HepG2 (cell line): ENCODE data around the gene TREH. TPM values are rescaled to one million over a fixed set of nuclear protein-coding genes. Genes with fewer than 3 reads are reported as not detected.

ENCODE experiments used
- ATF5 ChIP-seq: sonication (generic); formaldehyde crosslinking; IDR thresholded peaks from 2 replicates; pipeline ENCODE4 v1.4.0; 2020; ENCODE audit warnings: mild to moderate bottlenecking, low read depth, missing genetic modification reagents
- DRAP1 ChIP-seq: IDR thresholded peaks from 2 replicates; pipeline ENCODE4 v1.6.1; 2016; ENCODE audit warnings: missing genetic modification reagents, missing compliant biosample characterization
- HDAC6 ChIP-seq: fragments of 200-600 bp; sonication (generic); IDR thresholded peaks from 2 replicates; pipeline ENCODE4 v1.7.0; 2017; ENCODE audit warnings: mild to moderate bottlenecking, antibody characterized with exemption, low read length, low read depth
- ISL2 ChIP-seq: sonication (generic); formaldehyde crosslinking; IDR thresholded peaks from 2 replicates; pipeline ENCODE4 v1.5.0; 2020; ENCODE audit warnings: missing genetic modification reagents
- KDM2A ChIP-seq: sonication (generic); formaldehyde crosslinking; IDR thresholded peaks from 2 replicates; pipeline ENCODE4 v1.4.0; 2020; ENCODE audit warnings: low read depth, missing genetic modification reagents, borderline replicate concordance
- PAWR ChIP-seq: sonication (generic); formaldehyde crosslinking; IDR thresholded peaks from 2 replicates; pipeline ENCODE4 v1.4.0; 2020; ENCODE audit warnings: missing genetic modification reagents, mild to moderate bottlenecking, borderline replicate concordance
- PBX2 ChIP-seq: IDR thresholded peaks from 2 replicates; pipeline ENCODE4 v1.6.1; 2016; ENCODE audit warnings: control low read depth
- PHF8 ChIP-seq: sonication (generic); formaldehyde crosslinking; IDR thresholded peaks from 2 replicates; pipeline ENCODE4 v1.5.0; 2020; ENCODE audit warnings: missing genetic modification reagents
- SMAD3 ChIP-seq: sonication (generic); formaldehyde crosslinking; IDR thresholded peaks from 2 replicates; pipeline ENCODE4 v1.4.0; 2020; ENCODE audit warnings: missing genetic modification reagents
- TAF15 ChIP-seq: fragments of 200-400 bp; formaldehyde crosslinking; IDR thresholded peaks from one replicate; pipeline ENCODE4 v1.6.1; 2018; ENCODE audit warnings: mild to moderate bottlenecking, low read depth, low read length; ENCODE audit not compliant: poor library complexity, severe bottlenecking
- ZBTB33 ChIP-seq: sonication (generic); formaldehyde crosslinking; IDR thresholded peaks from 2 replicates; pipeline ENCODE4 v1.4.0; 2020; ENCODE audit warnings: missing genetic modification reagents
- ZKSCAN1 ChIP-seq: fragments of 150-350 bp; IDR thresholded peaks from 2 replicates; pipeline ENCODE4 v1.6.1; 2014; ENCODE audit warnings: low read length
- ZNF354B ChIP-seq: sonication (generic); formaldehyde crosslinking; IDR thresholded peaks from 2 replicates; pipeline ENCODE4 v1.8.0; 2022; ENCODE audit warnings: mild to moderate bottlenecking, missing genetic modification reagents
- ZNF574 ChIP-seq: sonication (generic); formaldehyde crosslinking; IDR thresholded peaks from 2 replicates; pipeline ENCODE4 v1.4.0; 2020; ENCODE audit warnings: missing genetic modification reagents
- ZNF704 ChIP-seq: sonication (generic); formaldehyde crosslinking; IDR thresholded peaks from 2 replicates; pipeline ENCODE4 v1.8.1; 2023; ENCODE audit warnings: mild to moderate bottlenecking, inconsistent platforms, moderate library complexity, missing genetic modification reagents, borderline replicate concordance
- ZSCAN21 ChIP-seq: sonication (generic); formaldehyde crosslinking; IDR thresholded peaks from 2 replicates; pipeline ENCODE4 v1.8.0; 2022; ENCODE audit warnings: mild to moderate bottlenecking, missing genetic modification reagents, moderate library complexity, borderline replicate concordance
- polyA plus RNA-seq, 8 experiments: library from polyadenylated mRNA; depleted of rRNA in 3 of 8; stranded (reverse) in 7 of 8; unstranded in 1 of 8; fragments of >200 nt; fragmentation: Illumina TruSeq in 4 of 8; extraction: Trizol in 4 of 8; gene quantifications; 2 replicates each; pipeline versions ENCODE4 v1.2.1 to v1.2.3, GENCODE V29; 2011 to 2016; ENCODE audit warnings: low read depth in 4 of 8, missing spikeins in 1 of 8, mixed read lengths in 1 of 8; ENCODE audit not compliant: insufficient read depth in 1 of 8
- total RNA-seq, 5 experiments: library from RNA; depleted of rRNA; stranded (reverse); fragments of >200 nt; fragmentation: Illumina TruSeq; extraction: Trizol; gene quantifications; 2 replicates each; pipeline ENCODE4 v1.2.3, GENCODE V29; 2016; ENCODE audit warnings: low read depth in 1 of 5

TREH gene
- total and polyA plus RNA-seq, 2 of the 13 experiments (the other 11 are each of a cell fraction or from before 2014, with no cell fraction given) = 0.53 to 0.86 TPM

GRCh38 chr11:118621071-118621783, 58.2 kb downstream of the TREH start (continued):
- no peak for TF ChIP-seq ZBTB33
- peak; percentile 37 for TF ChIP-seq PHF8
- TF ChIP-seq ZNF354B (CRISPR knock-in tag) = no peak
- TF ChIP-seq SMAD3 (CRISPR knock-in tag) = no peak
- no peak for TF ChIP-seq PAWR
- TF ChIP-seq DRAP1 = no peak
- TF ChIP-seq TAF15 = no peak
- TF ChIP-seq ATF5 = no peak
- TF ChIP-seq ZNF704 (CRISPR knock-in tag) = no peak
- 0 out of 2 replicates have a peak, but pooled peaks have one; percentile 28 for TF ChIP-seq KDM2A (CRISPR knock-in tag)
- no peak for TF ChIP-seq PBX2 (CRISPR knock-in tag)
- TF ChIP-seq ZSCAN21 (CRISPR knock-in tag) = no peak
- no peak for TF ChIP-seq ZKSCAN1
- TF ChIP-seq HDAC6 = no peak
- TF ChIP-seq ISL2 (CRISPR knock-in tag) = no peak
- no peak; the same call in 1 of the 2 replicates for TF ChIP-seq ZNF574 (CRISPR knock-in tag)
